Measurements from ENCODE around the gene RIC8B. TPM values are rescaled to one million over a fixed set of nuclear protein-coding genes. Genes with fewer than 3 reads are reported as not detected.

The RIC8B gene
- total RNA-seq, 1 donor from 2014 or later = 22.1 TPM

GRCh38 chr12:106750524-106750923 is 24.0 kb upstream of the RIC8B start:
- H3K27ac Mint-ChIP-seq = no peak overlapping the region
- no peaks in the 10 kb centered on the region for H3K36me3 Mint-ChIP-seq
- H3K4me3 Mint-ChIP-seq = no peak overlapping the region
- no peak for TF ChIP-seq CTCF (conservative IDR thresholded peaks at IDR 0.05)
- no peaks in the 10 kb centered on the region for H3K27me3 Mint-ChIP-seq
- peaks cover 10% of the 10 kb centered on the region for H3K4me1 Mint-ChIP-seq (ENCODE audit: unreplicated experiment)
- H3K9me3 Mint-ChIP-seq = peaks cover 4% of the 10 kb centered on the region
- no peak for DNase-seq (ENCODE audit: extremely low spot score, unreplicated experiment)

- H3K4me3 Mint-ChIP-seq = no peak overlapping the region
These were observed 21.0 kb upstream of the RIC8B start for GRCh38 chr12:106753526-106753925.

GRCh38 chr12:106754331-106754730 is 20.2 kb upstream of the RIC8B start:
- H3K9me3 Mint-ChIP-seq = peaks cover 4% of the 10 kb centered on the region
- H3K27me3 Mint-ChIP-seq = no peaks in the 10 kb centered on the region
- peaks cover 20% of the 10 kb centered on the region for H3K4me1 Mint-ChIP-seq (ENCODE audit: unreplicated experiment)
- H3K27ac Mint-ChIP-seq = no peak overlapping the region
- TF ChIP-seq CTCF (conservative IDR thresholded peaks at IDR 0.05) = no peak
- no peaks in the 10 kb centered on the region for H3K36me3 Mint-ChIP-seq
- H3K4me3 Mint-ChIP-seq = no peak overlapping the region
- no peak for DNase-seq (ENCODE audit: extremely low spot score, unreplicated experiment)

More at GRCh38 chr12:106753526-106753925, 21.0 kb upstream of the RIC8B start:
- TF ChIP-seq CTCF (conservative IDR thresholded peaks at IDR 0.05) = no peak
- Mint-ChIP-seq H3K36me3 (no peaks in the 10 kb centered on the region), H3K27me3 (no peaks in the 10 kb centered on the region), H3K9me3 (peaks cover 4% of the 10 kb centered on the region), H3K27ac (no peak overlapping the region), H3K4me1 (ENCODE audit: unreplicated experiment) (peaks cover 20% of the 10 kb centered on the region)
- no peak for DNase-seq (ENCODE audit: extremely low spot score, unreplicated experiment)

- no peak for TF ChIP-seq CTCF (conservative IDR thresholded peaks at IDR 0.05)
- no peaks in the 10 kb centered on the region for H3K36me3 Mint-ChIP-seq
- H3K4me3 Mint-ChIP-seq = no peak overlapping the region
- no peaks in the 10 kb centered on the region for H3K9me3 Mint-ChIP-seq
- no peaks in the 10 kb centered on the region for H3K27me3 Mint-ChIP-seq
- H3K4me1 Mint-ChIP-seq (ENCODE audit: unreplicated experiment) = peaks cover 33% of the 10 kb centered on the region
- no peak for DNase-seq (ENCODE audit: extremely low spot score, unreplicated experiment)
- no peak overlapping the region for H3K27ac Mint-ChIP-seq
These were observed 16.7 kb upstream of the RIC8B start for GRCh38 chr12:106757623-106758348.

- Mint-ChIP-seq H3K4me3 (no peak overlapping the region), H3K27me3 (no peaks in the 10 kb centered on the region), H3K36me3 (no peaks in the 10 kb centered on the region), H3K4me1 (ENCODE audit: unreplicated experiment) (peaks cover 30% of the 10 kb centered on the region), H3K9me3 (no peaks in the 10 kb centered on the region), H3K27ac (no peak overlapping the region)
- no peak for TF ChIP-seq CTCF (conservative IDR thresholded peaks at IDR 0.05)
- no peak for DNase-seq (ENCODE audit: extremely low spot score, unreplicated experiment)
These were observed 16.0 kb upstream of the RIC8B start for GRCh38 chr12:106758349-106759110.

All from type B pancreatic cell (in vitro differentiated cells).